Mucosa of gallbladder (tissue), 1 donor: ENCODE data around the gene TTLL11. TPM values are rescaled to one million over a fixed set of nuclear protein-coding genes. Genes with fewer than 3 reads are reported as not detected.

Source experiments
- DNase-seq: peaks from one replicate; pipeline ENCODE4 v3.0.0-alpha.2; 2020; ENCODE audit warnings: low spot score
- total RNA-seq: library from RNA; stranded (reverse); gene quantifications from one replicate; pipeline ENCODE4 v1.2.1, GENCODE V29; 2021
- donor health status: DM: no; HTN: no; CAD: no.

TTLL11 gene
- total RNA-seq, 1 donor from 2014 or later, result 10.9 TPM

GRCh38 chr9:121939643-121940042 lies 153.5 kb downstream of the TTLL11 start:
- no peak for DNase-seq

GRCh38 chr9:121938621-121939020 lies 154.5 kb downstream of the TTLL11 start:
- no peak for DNase-seq

- no peak for DNase-seq
Observed at GRCh38 chr9:121937240-121937639, 155.9 kb downstream of the TTLL11 start.

GRCh38 chr9:121935739-121936138 lies 157.4 kb downstream of the TTLL11 start:
- no peak for DNase-seq

GRCh38 chr9:121930956-121931355 lies 162.2 kb downstream of the TTLL11 start:
- no peak for DNase-seq

GRCh38 chr9:121929893-121930875 lies 162.9 kb downstream of the TTLL11 start:
- no peak for DNase-seq

- no peak for DNase-seq
Observed at GRCh38 chr9:121927636-121928035, 165.5 kb downstream of the TTLL11 start.

GRCh38 chr9:121927081-121927480 lies 166.0 kb downstream of the TTLL11 start:
- DNase-seq, result no peak

- DNase-seq, result no peak
Observed at GRCh38 chr9:121926351-121926801, 166.7 kb downstream of the TTLL11 start.

GRCh38 chr9:121925935-121926334 lies 167.2 kb downstream of the TTLL11 start:
- no peak for DNase-seq

GRCh38 chr9:121924700-121925099 lies 168.4 kb downstream of the TTLL11 start:
- peak; percentile 58 for DNase-seq

GRCh38 chr9:121921444-121921843 lies 171.7 kb downstream of the TTLL11 start:
- DNase-seq, result no peak

- DNase-seq, result no peak
Observed at GRCh38 chr9:121917375-121918335, 175.5 kb downstream of the TTLL11 start.

- DNase-seq, result no peak
Observed at GRCh38 chr9:121915304-121915625, 177.8 kb downstream of the TTLL11 start.

- DNase-seq, result no peak
Observed at GRCh38 chr9:121914604-121915303, 178.4 kb downstream of the TTLL11 start.

GRCh38 chr9:121914017-121914595 lies 179.0 kb downstream of the TTLL11 start:
- DNase-seq, result no peak

GRCh38 chr9:121912812-121913627 lies 180.1 kb downstream of the TTLL11 start:
- no peak for DNase-seq

GRCh38 chr9:121910491-121911040 lies 182.5 kb downstream of the TTLL11 start:
- no peak for DNase-seq

- DNase-seq, result no peak
Observed at GRCh38 chr9:121909111-121909510, 184.0 kb downstream of the TTLL11 start.
